ENCODE measurements around the gene RAPGEF2.

RAPGEF2 gene

DNA sequence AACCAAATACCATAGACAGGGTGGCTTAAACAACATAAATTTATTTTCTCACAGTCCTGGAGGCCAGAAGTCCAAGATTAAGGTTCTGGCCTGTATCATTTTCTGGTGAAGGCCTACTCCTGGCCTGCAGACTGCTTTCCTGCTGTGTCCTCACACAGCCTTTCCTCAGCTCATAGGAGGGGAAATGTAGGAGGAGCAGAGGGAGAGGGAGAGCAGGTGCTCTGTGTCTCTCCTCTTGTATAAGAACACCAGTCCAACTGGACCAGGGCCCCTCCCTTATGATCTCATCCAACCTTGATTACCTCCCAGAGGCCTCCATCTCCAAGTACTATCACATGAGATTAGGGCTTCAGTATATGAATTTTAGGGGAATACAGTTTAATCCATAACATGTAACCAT, 34.3 kb downstream of the RAPGEF2 start:
- Histone ChIP-seq H3K9ac (ENCODE audit: low read length) (no peak overlapping the region), H3K9me3 (ENCODE audit: control insufficient read depth, insufficient read depth, low read depth, low read length) (no peaks in the 10 kb centered on the region), H3K27me3 (ENCODE audit: control insufficient read depth, insufficient read depth, low read length) (no peaks in the 10 kb centered on the region)

DNA sequence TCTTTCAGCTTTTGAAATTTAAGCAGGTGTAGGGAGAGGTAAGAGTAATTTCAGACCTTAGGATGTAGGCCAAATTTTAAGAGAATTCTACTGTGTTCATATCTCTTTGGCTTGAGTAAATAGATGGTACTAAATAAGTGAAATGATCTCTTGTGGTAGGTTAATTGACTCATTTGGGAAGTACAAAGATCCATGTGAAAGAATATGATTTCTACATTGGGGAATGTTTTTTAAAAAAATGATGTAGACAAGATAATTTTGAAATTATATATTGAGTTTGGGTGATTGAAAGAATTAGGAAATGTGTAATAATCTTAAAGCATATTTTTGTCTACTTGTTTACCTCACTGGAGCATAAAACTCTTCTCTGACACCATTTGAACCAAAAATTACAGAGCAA, 35.6 kb downstream of the RAPGEF2 start:
- H3K9me3 ChIP-seq (ENCODE audit: control insufficient read depth, insufficient read depth, low read depth, low read length) = no peaks in the 10 kb centered on the region
- no peaks in the 10 kb centered on the region for H3K27me3 ChIP-seq (ENCODE audit: control insufficient read depth, insufficient read depth, low read length)
- no peak overlapping the region for H3K27ac ChIP-seq (ENCODE audit: low read depth, low read length)
- H3K36me3 ChIP-seq (ENCODE audit: control insufficient read depth, insufficient read depth, low read length) = no peaks in the 10 kb centered on the region
- no peak overlapping the region for H3K9ac ChIP-seq (ENCODE audit: low read length)
- H3K4me3 ChIP-seq (ENCODE audit: low read depth, low read length) = no peak overlapping the region
- H3K4me1 ChIP-seq (ENCODE audit: control insufficient read depth, insufficient read depth, low read length) = no peaks in the 10 kb centered on the region

More for the DNA sequence above, 34.3 kb downstream of the RAPGEF2 start:
- Histone ChIP-seq H3K4me3 (ENCODE audit: low read depth, low read length) (no peak overlapping the region), H3K4me1 (ENCODE audit: control insufficient read depth, insufficient read depth, low read length) (peaks cover 4% of the 10 kb centered on the region; the same call in 1 of the 2 replicates), H3K36me3 (ENCODE audit: control insufficient read depth, insufficient read depth, low read length) (no peaks in the 10 kb centered on the region), H3K27ac (ENCODE audit: low read depth, low read length) (no peak overlapping the region)

DNA sequence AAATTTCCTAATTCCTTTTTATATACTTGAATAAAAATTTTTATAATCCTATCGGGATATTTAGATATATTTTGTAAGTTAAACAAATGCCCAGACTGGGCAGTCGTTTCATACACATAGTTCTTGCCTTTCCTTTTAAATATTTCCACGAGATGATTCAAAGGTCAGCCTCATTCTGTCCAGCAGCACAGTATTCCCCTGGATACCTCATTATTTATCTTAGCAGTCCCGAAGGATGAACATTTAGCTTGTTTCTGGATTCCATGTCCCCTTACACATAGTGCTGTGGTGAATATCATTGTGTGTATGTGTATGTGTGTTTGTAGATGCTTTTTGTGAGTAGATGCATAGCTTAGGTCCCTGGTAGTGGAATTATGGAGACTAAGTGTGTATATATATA, 38.3 kb downstream of the RAPGEF2 start:
- H3K4me1 ChIP-seq (ENCODE audit: control insufficient read depth, insufficient read depth, low read length) = no peaks in the 10 kb centered on the region
- no peak overlapping the region for H3K27ac ChIP-seq (ENCODE audit: low read depth, low read length)
- no peaks in the 10 kb centered on the region for H3K27me3 ChIP-seq (ENCODE audit: control insufficient read depth, insufficient read depth, low read length)
- no peak overlapping the region for H3K9ac ChIP-seq (ENCODE audit: low read length)
- H3K9me3 ChIP-seq (ENCODE audit: control insufficient read depth, insufficient read depth, low read depth, low read length) = no peaks in the 10 kb centered on the region
- H3K36me3 ChIP-seq (ENCODE audit: control insufficient read depth, insufficient read depth, low read length) = no peaks in the 10 kb centered on the region
- H3K4me3 ChIP-seq (ENCODE audit: low read depth, low read length) = no peak overlapping the region

DNA sequence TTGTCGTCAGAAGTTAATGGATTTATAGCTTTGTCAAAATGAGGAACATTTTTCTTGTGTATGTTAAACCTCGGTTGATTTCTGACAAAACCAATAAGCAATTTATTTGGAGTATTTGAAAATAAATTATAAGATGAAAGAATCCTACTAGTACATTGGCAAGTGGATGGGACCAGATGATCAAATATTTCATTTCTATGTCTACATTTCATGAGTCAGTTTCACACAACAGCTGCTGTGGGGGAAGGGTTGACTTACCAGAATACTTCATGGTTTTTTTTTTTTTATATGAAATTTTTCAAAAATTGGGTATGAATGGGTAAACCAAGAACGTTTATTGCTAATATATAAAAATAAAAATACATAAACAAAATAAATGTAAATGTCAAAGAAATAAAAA, 39.4 kb downstream of the RAPGEF2 start:
- Histone ChIP-seq H3K27me3 (ENCODE audit: control insufficient read depth, insufficient read depth, low read length) (no peaks in the 10 kb centered on the region), H3K9ac (ENCODE audit: low read length) (no peak overlapping the region), H3K9me3 (ENCODE audit: control insufficient read depth, insufficient read depth, low read depth, low read length) (no peaks in the 10 kb centered on the region), H3K27ac (ENCODE audit: low read depth, low read length) (no peak overlapping the region), H3K36me3 (ENCODE audit: control insufficient read depth, insufficient read depth, low read length) (no peaks in the 10 kb centered on the region), H3K4me3 (ENCODE audit: low read depth, low read length) (no peak overlapping the region), H3K4me1 (ENCODE audit: control insufficient read depth, insufficient read depth, low read length) (peaks cover 3% of the 10 kb centered on the region; the same call in 1 of the 2 replicates)

DNA sequence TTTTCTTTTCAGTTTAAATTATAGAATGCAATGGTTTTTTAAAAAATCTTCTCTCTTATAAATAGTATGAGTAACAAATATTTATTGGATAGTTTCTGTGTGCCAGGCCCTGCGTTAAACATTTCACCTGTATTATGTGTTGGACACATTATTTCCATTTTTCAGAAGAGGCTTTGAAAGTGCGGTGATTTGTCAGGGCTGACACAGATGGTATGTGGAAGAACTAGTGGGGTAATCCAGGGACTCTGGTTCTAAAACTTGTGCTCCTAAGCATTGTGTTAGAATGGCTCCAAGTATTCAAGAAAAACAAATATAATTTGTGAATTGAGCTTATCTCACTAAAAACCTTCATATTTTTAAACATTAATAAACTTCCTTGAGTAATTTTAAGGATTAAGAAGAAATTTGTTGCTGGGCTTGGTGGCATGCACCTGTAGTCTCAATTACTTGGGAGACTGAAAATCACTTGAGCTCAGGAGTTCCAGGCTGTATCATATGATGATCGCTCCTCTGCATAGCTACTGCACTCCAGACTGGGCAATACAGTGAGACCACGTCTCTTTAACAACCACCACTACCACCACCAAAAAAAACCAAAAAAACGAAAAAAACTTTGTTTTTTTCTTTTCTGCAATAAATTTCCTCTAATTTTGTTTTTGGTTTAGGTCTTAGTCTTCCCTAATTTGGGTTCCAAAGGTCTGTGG, 40.0 kb downstream of the RAPGEF2 start:
- no peaks in the 10 kb centered on the region for H3K9me3 ChIP-seq (ENCODE audit: control insufficient read depth, insufficient read depth, low read depth, low read length)
- no peaks in the 10 kb centered on the region for H3K36me3 ChIP-seq (ENCODE audit: control insufficient read depth, insufficient read depth, low read length)
- no peaks in the 10 kb centered on the region for H3K27me3 ChIP-seq (ENCODE audit: control insufficient read depth, insufficient read depth, low read length)
- H3K4me3 ChIP-seq (ENCODE audit: low read depth, low read length) = no peak overlapping the region
- H3K9ac ChIP-seq (ENCODE audit: low read length) = no peak overlapping the region
- peaks cover 3% of the 10 kb centered on the region; the same call in 1 of the 2 replicates for H3K4me1 ChIP-seq (ENCODE audit: control insufficient read depth, insufficient read depth, low read length)
- H3K27ac ChIP-seq (ENCODE audit: low read depth, low read length) = no peak overlapping the region

DNA sequence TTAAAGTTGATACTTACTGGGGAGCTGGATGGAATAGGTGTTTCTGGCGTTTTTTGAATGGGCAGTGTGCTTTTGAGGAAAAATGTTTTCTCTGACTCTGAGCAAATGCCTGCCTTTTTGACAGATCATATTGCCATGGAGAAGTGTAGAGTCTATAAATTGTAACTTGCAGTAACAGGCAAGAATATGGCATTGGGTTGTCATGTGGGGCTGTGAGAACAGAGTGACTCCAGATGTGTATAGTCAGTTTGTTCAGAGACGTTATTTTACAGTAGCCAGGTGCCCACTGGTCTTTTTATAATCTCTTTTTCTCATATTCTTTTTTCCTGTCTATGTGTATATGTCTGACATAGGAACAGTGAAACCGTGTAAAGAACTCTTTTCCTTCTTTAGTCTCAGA, 40.8 kb downstream of the RAPGEF2 start:
- Histone ChIP-seq H3K27ac (ENCODE audit: low read depth, low read length) (no peak overlapping the region), H3K36me3 (ENCODE audit: control insufficient read depth, insufficient read depth, low read length) (no peaks in the 10 kb centered on the region), H3K27me3 (ENCODE audit: control insufficient read depth, insufficient read depth, low read length) (no peaks in the 10 kb centered on the region), H3K4me1 (ENCODE audit: control insufficient read depth, insufficient read depth, low read length) (peaks cover 3% of the 10 kb centered on the region; the same call in 1 of the 2 replicates), H3K9me3 (ENCODE audit: control insufficient read depth, insufficient read depth, low read depth, low read length) (no peaks in the 10 kb centered on the region), H3K9ac (ENCODE audit: low read length) (no peak overlapping the region), H3K4me3 (ENCODE audit: low read depth, low read length) (no peak overlapping the region)

DNA sequence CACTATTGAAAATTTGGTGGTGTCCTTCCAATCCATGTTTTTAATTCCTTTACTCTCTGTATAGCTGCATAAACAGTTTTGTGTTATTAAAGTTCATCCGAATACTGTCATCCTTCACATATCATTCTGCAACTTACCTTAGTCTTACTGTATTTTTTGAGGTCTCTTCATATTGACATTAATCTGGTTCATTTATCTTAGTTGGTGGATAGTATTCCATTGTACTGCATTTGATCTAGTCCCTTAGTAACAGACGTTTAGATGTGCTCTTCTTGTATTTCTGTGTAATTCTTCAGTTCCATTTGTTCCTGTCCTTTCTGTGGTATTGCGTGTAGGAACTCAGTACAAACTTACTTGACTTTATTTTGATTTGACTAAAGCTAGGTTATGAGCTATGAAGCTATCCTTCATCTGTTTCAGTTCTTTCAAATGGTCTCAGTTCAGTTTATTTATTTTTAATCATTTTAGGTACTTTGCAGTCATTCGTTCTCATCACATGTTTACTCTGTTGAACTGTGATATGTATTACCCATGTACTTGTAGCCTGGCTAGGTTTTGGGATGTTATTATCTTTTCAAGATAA, 41.3 kb downstream of the RAPGEF2 start:
- no peaks in the 10 kb centered on the region for H3K36me3 ChIP-seq (ENCODE audit: control insufficient read depth, insufficient read depth, low read length)
- no peaks in the 10 kb centered on the region for H3K27me3 ChIP-seq (ENCODE audit: control insufficient read depth, insufficient read depth, low read length)
- H3K4me1 ChIP-seq (ENCODE audit: control insufficient read depth, insufficient read depth, low read length) = peaks cover 3% of the 10 kb centered on the region; the same call in 1 of the 2 replicates
- no peak overlapping the region for H3K27ac ChIP-seq (ENCODE audit: low read depth, low read length)
- no peak overlapping the region for H3K9ac ChIP-seq (ENCODE audit: low read length)
- H3K4me3 ChIP-seq (ENCODE audit: low read depth, low read length) = no peak overlapping the region
- H3K9me3 ChIP-seq (ENCODE audit: control insufficient read depth, insufficient read depth, low read depth, low read length) = no peaks in the 10 kb centered on the region

DNA sequence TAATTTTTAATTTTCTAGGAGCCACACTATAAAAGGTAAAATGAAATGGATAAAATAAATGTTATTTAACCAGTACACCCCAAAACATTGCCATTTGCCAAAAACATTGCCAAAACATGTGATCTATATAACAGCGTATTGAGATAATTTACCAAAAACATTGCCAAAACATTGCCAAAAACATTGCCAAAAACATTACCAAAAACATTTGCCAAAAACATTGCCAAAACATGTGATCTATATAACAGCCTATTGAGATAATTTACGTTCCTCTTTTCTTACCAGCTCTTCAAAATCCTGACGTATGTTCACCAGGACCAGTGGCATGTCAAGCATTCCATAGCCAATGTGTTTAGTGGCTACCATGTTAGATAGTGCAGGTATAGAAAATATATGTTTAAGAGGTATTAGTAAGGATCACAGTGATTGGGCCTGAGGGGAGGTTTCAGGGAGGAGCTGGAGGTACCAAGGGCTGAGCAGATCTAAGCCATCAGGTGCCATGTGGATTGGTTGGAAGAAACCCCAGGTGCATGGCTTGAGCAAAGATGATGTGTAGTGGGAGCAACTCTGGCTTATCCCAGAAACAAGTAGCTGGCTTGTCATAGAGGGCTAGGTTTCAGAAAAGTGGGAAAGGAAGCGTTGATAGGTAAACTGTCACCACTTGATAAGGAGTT, 42.6 kb downstream of the RAPGEF2 start:
- Histone ChIP-seq H3K27ac (ENCODE audit: low read depth, low read length) (no peak overlapping the region), H3K4me3 (ENCODE audit: low read depth, low read length) (no peak overlapping the region), H3K9ac (ENCODE audit: low read length) (no peak overlapping the region), H3K4me1 (ENCODE audit: control insufficient read depth, insufficient read depth, low read length) (peaks cover 8% of the 10 kb centered on the region), H3K27me3 (ENCODE audit: control insufficient read depth, insufficient read depth, low read length) (no peaks in the 10 kb centered on the region), H3K9me3 (ENCODE audit: control insufficient read depth, insufficient read depth, low read depth, low read length) (no peaks in the 10 kb centered on the region), H3K36me3 (ENCODE audit: control insufficient read depth, insufficient read depth, low read length) (no peaks in the 10 kb centered on the region)

DNA sequence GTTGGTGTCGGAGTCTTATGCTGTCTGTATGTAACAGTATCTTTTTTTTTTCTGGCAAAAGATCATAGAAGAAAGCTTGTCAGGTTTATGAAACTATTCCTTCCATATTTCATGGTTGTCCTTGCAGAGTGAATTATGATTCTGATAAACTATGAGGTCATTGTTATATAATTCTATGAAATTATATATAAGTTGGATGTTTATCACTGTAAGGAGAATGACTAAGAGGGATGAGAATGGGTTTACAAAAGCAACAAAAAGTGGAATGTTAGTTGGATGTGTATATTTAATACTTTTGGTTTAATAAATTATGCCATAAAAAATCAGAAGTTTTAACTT, 43.1 kb downstream of the RAPGEF2 start:
- no peak overlapping the region for H3K27ac ChIP-seq (ENCODE audit: low read depth, low read length)
- no peaks in the 10 kb centered on the region for H3K36me3 ChIP-seq (ENCODE audit: control insufficient read depth, insufficient read depth, low read length)
- H3K4me1 ChIP-seq (ENCODE audit: control insufficient read depth, insufficient read depth, low read length) = peaks cover 12% of the 10 kb centered on the region
- no peak overlapping the region for H3K9ac ChIP-seq (ENCODE audit: low read length)
- H3K4me3 ChIP-seq (ENCODE audit: low read depth, low read length) = no peak overlapping the region
- no peaks in the 10 kb centered on the region for H3K27me3 ChIP-seq (ENCODE audit: control insufficient read depth, insufficient read depth, low read length)
- no peaks in the 10 kb centered on the region for H3K9me3 ChIP-seq (ENCODE audit: control insufficient read depth, insufficient read depth, low read depth, low read length)

DNA sequence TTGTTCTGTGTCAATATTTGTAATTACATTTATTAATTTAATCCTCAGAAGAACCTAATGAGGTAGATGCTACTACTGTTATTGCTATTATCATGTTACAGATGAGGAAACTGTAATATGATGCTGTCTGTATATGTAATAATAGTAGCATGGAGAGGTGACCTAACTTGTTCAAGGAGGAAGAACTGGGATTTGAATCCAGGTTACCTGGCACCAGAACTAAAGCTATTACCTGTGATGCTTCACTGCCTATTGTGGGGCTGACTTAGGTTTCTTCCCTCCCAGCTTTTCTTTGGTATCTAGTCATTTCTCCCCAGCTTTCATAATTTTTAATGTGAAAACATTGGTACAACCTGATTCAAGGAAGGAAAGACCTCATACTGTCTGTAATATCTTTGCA, 43.6 kb downstream of the RAPGEF2 start:
- no peak overlapping the region for H3K4me3 ChIP-seq (ENCODE audit: low read depth, low read length)
- peaks cover 12% of the 10 kb centered on the region for H3K4me1 ChIP-seq (ENCODE audit: control insufficient read depth, insufficient read depth, low read length)
- no peaks in the 10 kb centered on the region for H3K9me3 ChIP-seq (ENCODE audit: control insufficient read depth, insufficient read depth, low read depth, low read length)
- no peaks in the 10 kb centered on the region for H3K36me3 ChIP-seq (ENCODE audit: control insufficient read depth, insufficient read depth, low read length)
- H3K9ac ChIP-seq (ENCODE audit: low read length) = no peak overlapping the region
- no peaks in the 10 kb centered on the region for H3K27me3 ChIP-seq (ENCODE audit: control insufficient read depth, insufficient read depth, low read length)
- no peak overlapping the region for H3K27ac ChIP-seq (ENCODE audit: low read depth, low read length)

DNA sequence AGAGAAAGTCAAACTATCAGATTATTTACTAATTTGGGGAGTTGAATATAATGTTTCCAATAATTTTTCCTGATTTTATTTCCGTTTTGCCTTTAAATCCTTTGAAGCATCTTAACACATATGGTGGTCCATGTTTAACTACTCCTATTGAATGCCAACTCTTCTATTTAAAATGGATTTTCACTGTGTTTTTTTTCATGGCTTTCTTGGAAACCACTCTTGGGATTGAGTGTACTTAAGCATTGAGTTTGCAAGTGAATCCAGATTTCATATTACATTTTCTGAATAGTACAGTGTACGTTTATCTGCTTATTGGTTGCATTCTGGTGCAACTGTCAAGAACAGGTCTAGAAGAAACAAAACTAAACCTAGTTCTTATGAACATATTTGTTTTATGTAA, 45.6 kb downstream of the RAPGEF2 start:
- H3K27me3 ChIP-seq (ENCODE audit: control insufficient read depth, insufficient read depth, low read length) = no peaks in the 10 kb centered on the region
- H3K27ac ChIP-seq (ENCODE audit: low read depth, low read length) = no peak overlapping the region
- H3K36me3 ChIP-seq (ENCODE audit: control insufficient read depth, insufficient read depth, low read length) = no peaks in the 10 kb centered on the region
- H3K4me1 ChIP-seq (ENCODE audit: control insufficient read depth, insufficient read depth, low read length) = peaks cover 12% of the 10 kb centered on the region
- no peak overlapping the region for H3K4me3 ChIP-seq (ENCODE audit: low read depth, low read length)
- no peak overlapping the region for H3K9ac ChIP-seq (ENCODE audit: low read length)
- H3K9me3 ChIP-seq (ENCODE audit: control insufficient read depth, insufficient read depth, low read depth, low read length) = no peaks in the 10 kb centered on the region

Measured in HUES6 (cell line).